ENCODE measurements around the gene TMPRSS9.

DNA sequence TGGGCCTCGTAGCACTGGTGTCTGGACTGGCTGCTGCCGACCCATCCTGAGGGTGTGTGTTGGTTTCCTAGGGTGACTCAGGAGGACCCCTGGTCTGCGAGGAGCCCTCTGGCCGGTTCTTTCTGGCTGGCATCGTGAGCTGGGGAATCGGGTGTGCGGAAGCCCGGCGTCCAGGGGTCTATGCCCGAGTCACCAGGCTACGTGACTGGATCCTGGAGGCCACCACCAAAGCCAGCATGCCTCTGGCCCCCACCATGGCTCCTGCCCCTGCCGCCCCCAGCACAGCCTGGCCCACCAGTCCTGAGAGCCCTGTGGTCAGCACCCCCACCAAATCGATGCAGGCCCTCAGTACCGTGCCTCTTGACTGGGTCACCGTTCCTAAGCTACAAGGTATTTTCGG lies 53.6 kb downstream of the TMPRSS9 start:
- TF ChIP-seq POLR2A (IDR thresholded peaks at IDR 0.05), result no peak
- TF ChIP-seq, protein P1, sequence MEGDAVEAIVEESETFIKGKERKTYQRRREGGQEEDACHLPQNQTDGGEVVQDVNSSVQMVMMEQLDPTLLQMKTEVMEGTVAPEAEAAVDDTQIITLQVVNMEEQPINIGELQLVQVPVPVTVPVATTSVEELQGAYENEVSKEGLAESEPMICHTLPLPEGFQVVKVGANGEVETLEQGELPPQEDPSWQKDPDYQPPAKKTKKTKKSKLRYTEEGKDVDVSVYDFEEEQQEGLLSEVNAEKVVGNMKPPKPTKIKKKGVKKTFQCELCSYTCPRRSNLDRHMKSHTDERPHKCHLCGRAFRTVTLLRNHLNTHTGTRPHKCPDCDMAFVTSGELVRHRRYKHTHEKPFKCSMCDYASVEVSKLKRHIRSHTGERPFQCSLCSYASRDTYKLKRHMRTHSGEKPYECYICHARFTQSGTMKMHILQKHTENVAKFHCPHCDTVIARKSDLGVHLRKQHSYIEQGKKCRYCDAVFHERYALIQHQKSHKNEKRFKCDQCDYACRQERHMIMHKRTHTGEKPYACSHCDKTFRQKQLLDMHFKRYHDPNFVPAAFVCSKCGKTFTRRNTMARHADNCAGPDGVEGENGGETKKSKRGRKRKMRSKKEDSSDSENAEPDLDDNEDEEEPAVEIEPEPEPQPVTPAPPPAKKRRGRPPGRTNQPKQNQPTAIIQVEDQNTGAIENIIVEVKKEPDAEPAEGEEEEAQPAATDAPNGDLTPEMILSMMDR (IDR thresholded peaks at IDR 0.05 in 8 of 11, conservative IDR thresholded peaks at IDR 0.05 in 3 of 11), result no peak
